GM23338 (cell line): ENCODE results near the gene ACAP1. TPM values are rescaled to one million over a fixed set of nuclear protein-coding genes. Genes with fewer than 3 reads are reported as not detected.
A peak's percentile ranks its signal among the peaks of the same experiment; 100 is the strongest.

Experiments used
- ATAC-seq: fragments of 200-7000 bp; cut with Tn5 transposase; 3 replicates; pipeline ENCODE4 v1.9.1; 2020
- DNase-seq: peaks from one replicate; pipeline ENCODE4 v3.0.0-alpha.2; 2015; ENCODE audit warnings: low spot score
- H2AFZ ChIP-seq: fragments of 200-600 bp; sonication (generic); 2 replicates; pipeline ENCODE4 v1.8.0; 2016; ENCODE audit warnings: antibody characterized with exemption, mild to moderate bottlenecking, moderate library complexity
- H3F3A ChIP-seq: fragments of 200-600 bp; sonication (generic); replicated peaks from 2 replicates; pipeline ENCODE4 v1.8.0; 2017; ENCODE audit warnings: antibody characterized with exemption, mixed run types, low read depth
- H3K27ac ChIP-seq: fragments of 200-600 bp; sonication (generic); 2 replicates; pipeline ENCODE4 v1.6.1; 2016; ENCODE audit warnings: low read depth
- H3K27me3 ChIP-seq: fragments of 200-600 bp; sonication (generic); 2 replicates; pipeline ENCODE4 v1.8.0; 2016; ENCODE audit warnings: mild to moderate bottlenecking, mixed run types, moderate library complexity; ENCODE audit not compliant: insufficient read depth
- H3K36me3 ChIP-seq: fragments of 200-600 bp; sonication (generic); 2 replicates; pipeline ENCODE4 v1.8.0; 2016; ENCODE audit warnings: mild to moderate bottlenecking; ENCODE audit not compliant: insufficient read depth
- H3K4me1 ChIP-seq: fragments of 200-600 bp; sonication (generic); 2 replicates; pipeline ENCODE4 v1.8.0; 2016; ENCODE audit warnings: mild to moderate bottlenecking, moderate library complexity; ENCODE audit not compliant: insufficient read depth
- H3K4me2 ChIP-seq: fragments of 200-600 bp; sonication (generic); 2 replicates; pipeline ENCODE4 v1.7.1; 2017; ENCODE audit warnings: mixed run types
- H3K4me3 ChIP-seq: fragments of 200-600 bp; sonication (generic); 2 replicates; pipeline ENCODE4 v1.6.1; 2016; ENCODE audit warnings: mixed run types
- H3K79me2 ChIP-seq: fragments of 200-600 bp; sonication (generic); replicated peaks from 2 replicates; pipeline ENCODE4 v1.8.0; 2017; ENCODE audit warnings: mild to moderate bottlenecking; ENCODE audit not compliant: insufficient read depth
- H3K9me2 ChIP-seq: fragments of 200-600 bp; sonication (generic); 2 replicates; pipeline ENCODE4 v1.8.0; 2017; ENCODE audit not compliant: insufficient read depth
- H4K20me1 ChIP-seq: fragments of 200-600 bp; sonication (generic); replicated peaks from 2 replicates; pipeline ENCODE4 v1.8.0; 2017; ENCODE audit warnings: mild to moderate bottlenecking; ENCODE audit not compliant: insufficient read depth
- H3K27ac Mint-ChIP-seq: 2 replicates; pipeline ENCODE4 v1.8.0; 2020; ENCODE audit warnings: inconsistent platforms, mild to moderate bottlenecking, moderate library complexity, mixed read lengths
- H3K27me3 Mint-ChIP-seq: 3 replicates; pipeline ENCODE4 v1.8.0; 2022; ENCODE audit warnings: low read depth, mild to moderate bottlenecking, moderate library complexity, mixed read lengths, inconsistent platforms; ENCODE audit not compliant: insufficient read depth, poor library complexity
- H3K36me3 Mint-ChIP-seq: 3 replicates; pipeline ENCODE4 v1.8.0; 2021; ENCODE audit warnings: low read depth, mild to moderate bottlenecking, inconsistent platforms, moderate library complexity, mixed read lengths
- H3K4me1 Mint-ChIP-seq: 3 replicates; pipeline ENCODE4 v1.8.0; 2020; ENCODE audit warnings: mild to moderate bottlenecking, inconsistent platforms, mixed read lengths
- H3K4me3 Mint-ChIP-seq: 3 replicates; pipeline ENCODE4 v1.8.0; 2021; ENCODE audit warnings: moderate library complexity, mild to moderate bottlenecking, inconsistent platforms, mixed read lengths
- H3K9me3 Mint-ChIP-seq: 3 replicates; pipeline ENCODE4 v1.8.0; 2020; ENCODE audit warnings: moderate library complexity, mild to moderate bottlenecking, inconsistent platforms, mixed read lengths
- CREB1 ChIP-seq: fragments of 250-450 bp; sonication (Bioruptor Pico); IDR thresholded peaks from 2 replicates; pipeline ENCODE4 v1.5.0; 2020; ENCODE audit warnings: low read depth, mild to moderate bottlenecking, moderate library complexity
- ETS1 ChIP-seq: IDR thresholded peaks from 2 replicates; pipeline ENCODE4 v1.6.1; 2016; ENCODE audit warnings: antibody characterized with exemption
- EZH2 ChIP-seq: fragments of 200-600 bp; sonication (generic); IDR thresholded peaks from one replicate; pipeline ENCODE4 v1.8.0; 2017; ENCODE audit warnings: antibody characterized with exemption, mild to moderate bottlenecking, low read depth; ENCODE audit not compliant: unreplicated experiment
- EZH2phosphoT487 ChIP-seq: fragments of 200-600 bp; sonication (generic); IDR thresholded peaks from one replicate; pipeline ENCODE4 v1.8.1; 2018; ENCODE audit warnings: antibody characterized with exemption; ENCODE audit not compliant: unreplicated experiment
- NANOG ChIP-seq: IDR thresholded peaks from 2 replicates; pipeline ENCODE4 v1.6.1; 2016; ENCODE audit warnings: antibody characterized with exemption, borderline replicate concordance
- POLR2AphosphoS5 ChIP-seq: IDR thresholded peaks from 2 replicates; pipeline ENCODE4 v1.6.1; 2016; ENCODE audit warnings: antibody characterized with exemption, low read depth
- ZNF331 ChIP-seq: fragments of 250-450 bp; sonication (Bioruptor Pico); IDR thresholded peaks from 2 replicates; pipeline ENCODE4 v1.5.0; 2020; ENCODE audit warnings: low read depth, mild to moderate bottlenecking, moderate library complexity
- polyA plus RNA-seq: library from polyadenylated mRNA; unstranded; fragments of >200 nt; fragmentation: Nextera tagmentation; extraction: Ambion mirVana; gene quantifications from 2 replicates; pipeline ENCODE4 v1.2.1, GENCODE V29; 2016
- total RNA-seq: library from RNA; depleted of rRNA; stranded (reverse); fragments of >200 nt; shearing (Covaris generic); gene quantifications from 2 replicates; pipeline ENCODE4 v1.2.3, GENCODE V29; 2014
- TF ChIP-seq, protein P1 (sequence below): IDR thresholded peaks from one replicate; pipeline ENCODE4 v1.6.1; 2018; ENCODE audit warnings: antibody characterized with exemption; ENCODE audit not compliant: unreplicated experiment
- TF ChIP-seq, protein P2 (sequence below), 2 experiments: fragments of 200-600 bp in 1 of 2; sonication (generic) in 1 of 2; conservative IDR thresholded peaks; 2 replicates each; pipeline versions ENCODE4 v1.5.1 to v1.6.1; 2016 to 2017; ENCODE audit warnings: antibody characterized with exemption in 2 of 2, low read depth in 2 of 2, mild to moderate bottlenecking in 2 of 2, moderate library complexity in 1 of 2

The ACAP1 gene
- total and polyA plus RNA-seq, 2 experiments from 2014 or later, result 30.7 to 40.1 TPM

DNA sequence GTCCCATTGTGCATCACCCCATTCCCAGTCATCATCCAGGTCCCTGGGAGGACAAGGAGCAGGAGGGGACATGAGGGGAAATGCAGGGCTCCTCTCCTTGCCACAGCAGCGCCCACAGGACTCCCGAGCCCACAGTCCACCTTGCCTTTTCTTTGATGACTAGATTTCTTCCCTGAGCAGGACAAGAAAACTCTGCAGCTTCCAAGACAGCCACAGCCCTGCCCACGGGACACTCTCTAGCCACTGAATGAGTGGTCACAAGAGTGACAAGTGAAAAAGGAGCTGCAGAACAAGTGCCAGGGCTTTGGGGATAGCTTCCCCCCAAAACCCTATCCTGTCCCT lies 11.9 kb upstream of the ACAP1 start:
- H3K27me3 ChIP-seq, result no peaks in the 10 kb centered on the region
- no peak overlapping the region for H3K4me3 ChIP-seq
- H3K79me2 ChIP-seq, result peaks cover 14% of the 10 kb centered on the region
- H3K4me1 ChIP-seq, result peaks cover 5% of the 10 kb centered on the region; the same call in 1 of the 2 replicates
- ATAC-seq (no peak), DNase-seq (no peak)
- Mint-ChIP-seq H3K36me3 (peaks cover 61% of the 10 kb centered on the region), H3K4me3 (no peak overlapping the region), H3K9me3 (no peaks in the 10 kb centered on the region), H3K27me3 (peaks cover 5% of the 10 kb centered on the region), H3K27ac (no peak overlapping the region), H3K4me1 (peaks cover 10% of the 10 kb centered on the region)
- H3F3A ChIP-seq, result peaks cover 15% of the 10 kb centered on the region; the same call in 1 of the 2 replicates
- no peaks in the 10 kb centered on the region for H4K20me1 ChIP-seq
- H3K9me2 ChIP-seq, result no peaks in the 10 kb centered on the region
- peaks cover 24% of the 10 kb centered on the region for H3K36me3 ChIP-seq
- TF ChIP-seq, protein P1, sequence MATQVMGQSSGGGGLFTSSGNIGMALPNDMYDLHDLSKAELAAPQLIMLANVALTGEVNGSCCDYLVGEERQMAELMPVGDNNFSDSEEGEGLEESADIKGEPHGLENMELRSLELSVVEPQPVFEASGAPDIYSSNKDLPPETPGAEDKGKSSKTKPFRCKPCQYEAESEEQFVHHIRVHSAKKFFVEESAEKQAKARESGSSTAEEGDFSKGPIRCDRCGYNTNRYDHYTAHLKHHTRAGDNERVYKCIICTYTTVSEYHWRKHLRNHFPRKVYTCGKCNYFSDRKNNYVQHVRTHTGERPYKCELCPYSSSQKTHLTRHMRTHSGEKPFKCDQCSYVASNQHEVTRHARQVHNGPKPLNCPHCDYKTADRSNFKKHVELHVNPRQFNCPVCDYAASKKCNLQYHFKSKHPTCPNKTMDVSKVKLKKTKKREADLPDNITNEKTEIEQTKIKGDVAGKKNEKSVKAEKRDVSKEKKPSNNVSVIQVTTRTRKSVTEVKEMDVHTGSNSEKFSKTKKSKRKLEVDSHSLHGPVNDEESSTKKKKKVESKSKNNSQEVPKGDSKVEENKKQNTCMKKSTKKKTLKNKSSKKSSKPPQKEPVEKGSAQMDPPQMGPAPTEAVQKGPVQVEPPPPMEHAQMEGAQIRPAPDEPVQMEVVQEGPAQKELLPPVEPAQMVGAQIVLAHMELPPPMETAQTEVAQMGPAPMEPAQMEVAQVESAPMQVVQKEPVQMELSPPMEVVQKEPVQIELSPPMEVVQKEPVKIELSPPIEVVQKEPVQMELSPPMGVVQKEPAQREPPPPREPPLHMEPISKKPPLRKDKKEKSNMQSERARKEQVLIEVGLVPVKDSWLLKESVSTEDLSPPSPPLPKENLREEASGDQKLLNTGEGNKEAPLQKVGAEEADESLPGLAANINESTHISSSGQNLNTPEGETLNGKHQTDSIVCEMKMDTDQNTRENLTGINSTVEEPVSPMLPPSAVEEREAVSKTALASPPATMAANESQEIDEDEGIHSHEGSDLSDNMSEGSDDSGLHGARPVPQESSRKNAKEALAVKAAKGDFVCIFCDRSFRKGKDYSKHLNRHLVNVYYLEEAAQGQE, result no peak
- TF ChIP-seq, protein P2, sequence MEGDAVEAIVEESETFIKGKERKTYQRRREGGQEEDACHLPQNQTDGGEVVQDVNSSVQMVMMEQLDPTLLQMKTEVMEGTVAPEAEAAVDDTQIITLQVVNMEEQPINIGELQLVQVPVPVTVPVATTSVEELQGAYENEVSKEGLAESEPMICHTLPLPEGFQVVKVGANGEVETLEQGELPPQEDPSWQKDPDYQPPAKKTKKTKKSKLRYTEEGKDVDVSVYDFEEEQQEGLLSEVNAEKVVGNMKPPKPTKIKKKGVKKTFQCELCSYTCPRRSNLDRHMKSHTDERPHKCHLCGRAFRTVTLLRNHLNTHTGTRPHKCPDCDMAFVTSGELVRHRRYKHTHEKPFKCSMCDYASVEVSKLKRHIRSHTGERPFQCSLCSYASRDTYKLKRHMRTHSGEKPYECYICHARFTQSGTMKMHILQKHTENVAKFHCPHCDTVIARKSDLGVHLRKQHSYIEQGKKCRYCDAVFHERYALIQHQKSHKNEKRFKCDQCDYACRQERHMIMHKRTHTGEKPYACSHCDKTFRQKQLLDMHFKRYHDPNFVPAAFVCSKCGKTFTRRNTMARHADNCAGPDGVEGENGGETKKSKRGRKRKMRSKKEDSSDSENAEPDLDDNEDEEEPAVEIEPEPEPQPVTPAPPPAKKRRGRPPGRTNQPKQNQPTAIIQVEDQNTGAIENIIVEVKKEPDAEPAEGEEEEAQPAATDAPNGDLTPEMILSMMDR (conservative IDR thresholded peaks at IDR 0.05; ENCODE audit: low read depth in 2 of 2), result no peak
- 0 out of 2 replicates have a peak, but pooled peaks have one; percentile 11 for TF ChIP-seq POLR2AphosphoS5
- no peak overlapping the region for H3K4me2 ChIP-seq
- H2AFZ ChIP-seq, result no peak overlapping the region
- no peak overlapping the region for H3K27ac ChIP-seq

- no peaks in the 10 kb centered on the region for H4K20me1 ChIP-seq
- DNase-seq (no peak), ATAC-seq (no peak)
- Mint-ChIP-seq H3K27ac (no peak overlapping the region), H3K9me3 (no peaks in the 10 kb centered on the region), H3K36me3 (peaks cover 60% of the 10 kb centered on the region), H3K27me3 (peaks cover 6% of the 10 kb centered on the region), H3K4me3 (no peak overlapping the region), H3K4me1 (peaks cover 10% of the 10 kb centered on the region)
- H3K9me2 ChIP-seq, result no peaks in the 10 kb centered on the region
- H3F3A ChIP-seq, result peaks cover 15% of the 10 kb centered on the region; the same call in 1 of the 2 replicates
- no peak overlapping the region for H3K27ac ChIP-seq
- H3K4me3 ChIP-seq, result no peak overlapping the region
- H3K4me2 ChIP-seq, result no peak overlapping the region
- peaks cover 14% of the 10 kb centered on the region for H3K79me2 ChIP-seq
- H3K4me1 ChIP-seq, result peaks cover 5% of the 10 kb centered on the region; the same call in 1 of the 2 replicates
- no peaks in the 10 kb centered on the region for H3K27me3 ChIP-seq
- H3K36me3 ChIP-seq, result peaks cover 24% of the 10 kb centered on the region
- no peak overlapping the region for H2AFZ ChIP-seq
- TF ChIP-seq POLR2AphosphoS5, result no peak
- no peak for TF ChIP-seq ETS1
- TF ChIP-seq CREB1, result no peak
- no peak for TF ChIP-seq NANOG
- no peak for TF ChIP-seq EZH2
- no peak for TF ChIP-seq ZNF331 (CRISPR knock-in tag)
- no peak for TF ChIP-seq EZH2phosphoT487
These were observed 11.2 kb upstream of the ACAP1 start for GRCh38 chr17:7325031-7325528.
